ENCODE measurements around the gene GABRB3.

The GABRB3 gene

GRCh38 chr15:26525096-26525495 lies 247.8 kb downstream of the GABRB3 start:
- DNase-seq, result no peak

- DNase-seq, result no peak
Measured at GRCh38 chr15:26521691-26522198, 251.1 kb downstream of the GABRB3 start.

- no peak for DNase-seq
Measured at GRCh38 chr15:26521130-26521529, 251.7 kb downstream of the GABRB3 start.

- DNase-seq, result no peak
Measured at GRCh38 chr15:26518885-26519284, 254.0 kb downstream of the GABRB3 start.

- DNase-seq, result no peak
Measured at GRCh38 chr15:26516102-26516980, 256.5 kb downstream of the GABRB3 start.

- no peak for DNase-seq
Measured at GRCh38 chr15:26504009-26504408, 268.9 kb downstream of the GABRB3 start.

Measured in stimulated activated CD4-positive, alpha-beta T cell treated with anti-CD3 and anti-CD28 coated beads, Interleukin-4, amount 100 ng/mL, for 4 hours (primary cell).